GM18508 (cell line): ENCODE measurements around the gene RIN1.
"Not testable (repeated sequence)": the region's sequence is repeated elsewhere in the genome, so short reads cannot be mapped to it uniquely, and the experiment has no call there.

Experiments
- ATAC-seq: cut with Tn5 transposase; IDR thresholded peaks from one replicate; pipeline ENCODE4 v1.9.1; 2021; ENCODE audit warnings: moderate number of reproducible peaks; ENCODE audit not compliant: insufficient read depth, unreplicated experiment

Gene RIN1

GRCh38 chr11:66361502-66361941, 25.3 kb upstream of the RIN1 start:
- no peak for ATAC-seq

- no peak for ATAC-seq
Measured at GRCh38 chr11:66360406-66361073, 24.3 kb upstream of the RIN1 start.

- ATAC-seq = no peak
Measured at GRCh38 chr11:66359662-66360087, 23.4 kb upstream of the RIN1 start.

GRCh38 chr11:66350560-66351235, 14.5 kb upstream of the RIN1 start:
- ATAC-seq = not testable (repeated sequence)

- no peak for ATAC-seq
Measured at GRCh38 chr11:66349084-66349386, 12.8 kb upstream of the RIN1 start.

GRCh38 chr11:66347425-66348276, 11.4 kb upstream of the RIN1 start, which contains the start of gene B4GAT1:
TSS of gene B4GAT1 (minus strand) at chr11:66347629. CDS start at chr11:66347545, 84 bp downstream.
- ATAC-seq = no peak

- ATAC-seq = no peak
Measured at GRCh38 chr11:66346476-66347424, 10.5 kb upstream of the RIN1 start.

- ATAC-seq = no peak
Measured at GRCh38 chr11:66345316-66345649, 9.0 kb upstream of the RIN1 start.

- ATAC-seq = no peak
Measured at GRCh38 chr11:66344550-66345315, 8.5 kb upstream of the RIN1 start, which contains the start of gene BRMS1. TSS of gene BRMS1 (minus strand) at chr11:66345104. CDS start at chr11:66342234, 2,870 bp downstream.

GRCh38 chr11:66343176-66343575, 6.9 kb upstream of the RIN1 start:
- no peak for ATAC-seq

- no peak for ATAC-seq
Measured at GRCh38 chr11:66341502-66342126, 5.4 kb upstream of the RIN1 start.

GRCh38 chr11:66340596-66341501, 4.6 kb upstream of the RIN1 start:
- ATAC-seq = no peak

GRCh38 chr11:66339686-66340483, 3.7 kb upstream of the RIN1 start:
- no peak for ATAC-seq

GRCh38 chr11:66339162-66339675, 3.0 kb upstream of the RIN1 start:
- ATAC-seq = no peak

GRCh38 chr11:66338276-66339161, 2.3 kb upstream of the RIN1 start:
- no peak for ATAC-seq
